Stimulated activated CD4-positive, alpha-beta T cell treated with anti-CD3 and anti-CD28 coated beads, Interleukin-2, amount 100 ng/mL, for 24 hours (primary cell): Measurements from ENCODE around the gene NCAPD3.

Experiments
- DNase-seq, 2 donors: peaks; one replicate each; pipeline ENCODE4 v3.0.0-alpha.2; 2020

Gene NCAPD3

GRCh38 chr11:134157451-134157850 is 66.3 kb downstream of the NCAPD3 start:
- no peak for DNase-seq

GRCh38 chr11:134155946-134156865 is 67.6 kb downstream of the NCAPD3 start:
- DNase-seq = no peak

GRCh38 chr11:134155456-134155855 is 68.3 kb downstream of the NCAPD3 start:
- DNase-seq = no peak

GRCh38 chr11:134154441-134154840 is 69.3 kb downstream of the NCAPD3 start:
- DNase-seq = no peak

DNA sequence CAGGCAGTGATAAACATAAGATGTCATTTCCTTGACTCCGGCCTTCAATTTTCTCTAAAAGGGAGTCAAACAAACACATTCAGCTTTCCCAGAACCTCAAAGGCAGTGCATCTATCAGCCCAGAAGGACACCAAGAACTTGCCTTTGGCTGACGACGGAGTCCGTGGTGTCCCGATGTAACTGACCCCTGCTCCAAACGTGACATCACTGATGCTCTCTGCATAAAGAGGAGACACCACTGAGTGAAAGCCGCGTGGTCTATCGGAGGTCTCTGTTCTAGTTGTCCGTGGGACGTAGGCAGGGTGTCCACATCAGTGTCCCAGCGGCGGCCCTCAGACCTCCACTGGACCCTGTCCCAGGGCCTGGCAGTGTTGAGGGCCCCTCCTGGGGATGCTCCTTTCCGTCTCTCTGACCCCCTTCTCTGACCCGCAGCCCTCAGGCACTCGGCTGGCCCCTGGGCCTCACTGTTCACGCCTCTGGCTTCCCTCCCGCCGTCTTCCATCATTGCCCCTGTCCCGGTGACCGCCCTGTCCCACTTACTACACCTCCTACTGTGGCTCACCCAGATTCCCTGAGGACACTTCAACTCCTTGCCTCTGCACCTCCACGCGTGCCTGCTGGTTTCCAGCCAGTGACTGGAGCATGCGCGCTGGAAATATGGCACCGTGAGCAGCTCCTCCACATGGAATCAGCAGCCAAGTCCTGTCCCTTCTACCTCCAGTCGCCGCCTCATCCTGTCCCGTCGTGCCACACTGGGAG is 70.4 kb downstream of the NCAPD3 start:
- DNase-seq = no peak

DNA sequence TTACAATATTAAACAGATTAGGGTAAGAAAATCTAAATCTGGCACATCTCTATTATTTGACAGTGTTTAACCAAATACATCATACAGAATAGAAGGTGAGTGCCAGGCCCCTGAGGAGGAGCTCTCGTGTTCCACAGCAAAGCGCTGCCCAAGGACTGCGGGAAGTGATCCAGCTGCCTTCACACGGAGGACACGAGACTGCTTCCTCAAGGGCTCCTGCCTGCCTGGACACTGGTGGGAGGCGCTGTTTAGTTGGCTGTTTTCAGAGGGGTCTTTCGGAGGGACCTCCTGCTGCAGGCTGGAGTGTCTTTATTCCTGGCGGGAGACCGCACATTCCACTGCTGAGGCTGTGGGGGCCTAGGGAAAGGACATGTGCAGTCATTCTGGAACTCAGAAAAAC is 71.1 kb downstream of the NCAPD3 start:
- no peak for DNase-seq

DNA sequence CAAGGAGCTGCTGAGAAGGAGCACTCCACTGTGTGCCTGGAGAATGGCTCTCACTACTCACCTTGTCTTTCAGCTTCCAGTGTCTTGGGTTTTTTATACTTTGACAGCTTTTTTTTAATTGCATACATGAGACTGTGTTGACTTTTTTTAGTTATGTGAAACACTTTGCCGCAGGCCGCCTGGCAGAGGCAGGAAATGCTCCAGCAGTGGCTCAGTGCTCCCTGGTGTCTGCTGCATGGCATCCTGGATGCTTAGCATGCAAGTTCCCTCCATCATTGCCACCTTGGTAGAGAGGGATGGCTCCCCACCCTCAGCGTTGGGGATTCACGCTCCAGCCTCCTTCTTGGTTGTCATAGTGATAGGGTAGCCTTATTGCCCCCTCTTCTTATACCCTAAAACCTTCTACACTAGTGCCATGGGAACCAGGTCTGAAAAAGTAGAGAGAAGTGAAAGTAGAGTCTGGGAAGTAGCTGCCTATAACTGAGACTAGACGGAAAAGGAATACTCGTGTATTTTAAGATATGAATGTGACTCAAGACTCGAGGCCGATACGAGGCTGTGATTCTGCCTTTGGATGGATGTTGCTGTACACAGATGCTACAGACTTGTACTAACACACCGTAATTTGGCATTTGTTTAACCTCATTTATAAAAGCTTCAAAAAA is 72.6 kb downstream of the NCAPD3 start:
- DNase-seq = no peak

DNA sequence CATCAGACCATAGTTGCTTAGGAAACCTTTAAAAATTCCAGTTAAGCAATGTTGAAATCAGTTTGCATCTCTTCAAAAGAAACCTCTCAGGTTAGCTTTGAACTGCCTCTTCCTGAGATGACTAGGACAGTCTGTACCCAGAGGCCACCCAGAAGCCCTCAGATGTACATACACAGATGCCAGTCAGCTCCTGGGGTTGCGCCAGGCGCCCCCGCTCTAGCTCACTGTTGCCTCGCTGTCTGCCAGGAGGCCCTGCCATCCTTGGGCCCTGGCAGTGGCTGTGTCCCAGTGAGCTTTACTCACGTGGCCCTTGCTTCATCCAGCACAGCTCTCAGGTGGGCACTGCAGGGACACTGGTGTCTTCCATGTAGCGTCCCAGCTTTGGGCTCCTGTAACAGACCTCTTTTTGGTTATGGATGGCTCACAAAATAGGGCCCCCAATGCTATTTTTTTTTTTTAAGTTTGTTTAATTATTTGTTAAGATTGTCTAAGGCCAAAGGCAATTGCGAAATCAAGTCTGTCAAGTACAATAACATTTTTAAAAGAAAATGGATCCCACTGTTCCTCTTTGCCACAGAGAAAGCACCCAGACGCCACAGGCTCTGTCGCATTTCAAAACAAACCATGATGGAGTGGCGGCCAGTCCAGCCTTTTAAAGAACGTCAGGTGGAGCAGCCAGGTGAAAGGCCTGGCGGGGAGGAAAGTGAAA is 73.4 kb downstream of the NCAPD3 start:
- no peak for DNase-seq

DNA sequence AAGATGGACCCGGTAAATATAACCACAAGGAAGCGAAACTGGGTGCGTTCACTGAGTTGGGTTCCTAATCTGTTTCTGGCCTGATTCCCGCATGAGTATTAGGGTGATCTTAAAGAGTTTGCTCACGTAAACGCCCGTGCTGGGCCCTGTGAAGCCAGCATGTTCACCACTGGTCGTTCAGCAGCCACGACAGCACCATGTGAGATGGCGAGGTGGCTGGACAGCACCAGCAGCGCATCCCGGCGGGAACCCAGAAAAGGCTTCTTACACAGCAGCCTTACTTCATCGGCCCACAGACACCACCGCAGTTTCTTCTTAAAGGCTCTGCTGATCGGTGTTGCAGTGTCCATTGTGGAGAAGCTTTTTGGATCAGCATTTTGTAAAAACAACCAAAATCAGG is 74.4 kb downstream of the NCAPD3 start:
- DNase-seq = no peak

DNA sequence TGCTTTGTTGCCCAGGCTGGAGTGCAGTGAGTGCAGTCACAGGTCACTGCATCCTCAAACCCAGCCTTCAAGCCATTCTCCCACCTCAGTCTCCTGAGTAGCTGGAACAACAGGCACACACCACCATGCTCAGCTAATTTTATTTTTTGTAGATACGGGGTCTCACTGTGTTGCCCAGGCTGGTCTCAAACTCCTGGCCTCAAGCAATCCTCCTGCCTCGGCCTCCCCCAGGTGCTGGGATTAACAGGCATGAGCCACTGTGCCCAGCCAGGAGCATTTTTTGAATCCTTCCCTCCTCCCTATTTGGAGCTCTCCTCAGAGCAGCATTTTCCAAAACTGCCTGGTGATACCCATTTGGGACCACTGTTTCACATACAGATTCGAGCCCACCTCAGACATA is 77.2 kb downstream of the NCAPD3 start:
- no peak for DNase-seq

DNA sequence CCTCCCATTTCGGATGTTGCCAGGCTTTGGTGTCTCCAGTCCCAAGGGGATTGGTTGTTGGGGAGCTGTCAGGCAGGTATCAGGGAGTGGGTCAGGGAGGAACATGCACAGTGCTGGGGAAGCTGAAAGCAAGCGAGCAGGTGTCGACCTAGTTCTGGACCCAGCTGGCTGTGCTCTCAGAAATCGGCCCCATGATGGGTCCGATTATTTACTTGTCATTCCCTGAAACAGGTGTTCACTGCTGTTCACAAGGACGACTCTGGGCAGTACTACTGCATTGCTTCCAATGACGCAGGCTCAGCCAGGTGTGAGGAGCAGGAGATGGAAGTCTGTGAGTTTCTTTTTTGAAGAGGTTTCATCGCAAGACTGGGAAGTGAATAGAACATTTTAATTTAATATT is 78.1 kb downstream of the NCAPD3 start:
- DNase-seq = no peak

DNA sequence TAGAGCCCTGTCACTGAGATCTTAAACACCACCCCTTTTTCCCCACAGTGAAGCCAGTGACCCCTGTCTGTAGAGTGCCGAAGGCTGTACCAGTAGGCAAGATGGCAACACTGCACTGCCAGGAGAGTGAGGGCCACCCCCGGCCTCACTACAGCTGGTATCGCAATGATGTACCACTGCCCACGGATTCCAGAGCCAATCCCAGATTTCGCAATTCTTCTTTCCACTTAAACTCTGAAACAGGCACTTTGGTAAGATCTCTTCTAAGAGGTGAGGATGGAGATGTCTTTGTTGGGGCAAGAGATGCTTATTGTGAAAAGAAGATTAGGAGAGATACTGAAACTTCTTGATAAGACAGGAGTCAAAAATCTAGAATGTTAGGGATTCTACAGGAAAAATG is 79.0 kb downstream of the NCAPD3 start:
- no peak for DNase-seq

DNA sequence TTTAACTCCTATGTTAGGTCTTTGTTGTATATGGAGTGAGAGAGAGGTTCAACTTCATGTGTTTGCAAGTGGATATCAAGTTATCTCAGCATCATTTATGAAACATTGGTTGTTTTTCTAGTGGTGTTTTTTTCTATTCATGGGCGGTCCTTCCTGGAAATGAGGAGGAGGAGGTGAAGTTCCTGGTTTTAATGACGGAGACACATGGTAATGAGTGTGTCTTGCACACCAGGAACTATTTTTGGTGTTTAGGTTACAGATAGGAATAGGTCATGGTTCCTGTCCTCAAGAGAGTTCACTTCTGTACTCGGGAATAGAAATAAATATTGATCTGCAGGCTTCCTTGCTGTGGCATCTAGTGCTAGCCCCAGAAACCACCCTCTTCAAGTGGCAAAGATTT is 80.0 kb downstream of the NCAPD3 start:
- DNase-seq = no peak

- no peak for DNase-seq
Measured at GRCh38 chr11:134142536-134142935, 81.2 kb downstream of the NCAPD3 start.

DNA sequence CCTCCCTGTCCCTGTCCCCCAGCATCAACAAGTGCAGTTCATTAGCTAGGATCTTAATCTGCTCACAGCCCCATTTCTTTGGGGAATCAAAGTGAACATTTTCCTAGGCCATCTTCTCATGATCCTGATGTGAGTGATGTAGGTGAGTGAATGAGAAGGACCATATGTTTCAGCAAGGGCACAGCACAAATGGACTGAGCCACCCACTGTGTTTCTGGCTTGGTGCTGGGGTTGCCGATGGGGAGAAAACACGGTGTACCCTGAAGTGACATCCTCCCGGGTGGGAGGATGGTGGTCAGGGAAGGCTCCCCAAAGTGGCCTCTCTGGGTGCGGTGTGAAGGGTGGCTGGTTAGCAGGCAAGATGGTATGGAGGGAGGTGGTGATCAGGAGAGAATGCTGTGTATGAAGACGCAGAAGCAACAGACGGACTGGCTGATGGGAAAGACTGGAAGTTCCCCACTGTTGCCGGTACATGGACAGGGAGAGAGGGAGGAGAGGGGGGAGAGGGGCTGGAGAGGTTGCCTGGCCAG is 82.7 kb downstream of the NCAPD3 start:
- no peak for DNase-seq

DNA sequence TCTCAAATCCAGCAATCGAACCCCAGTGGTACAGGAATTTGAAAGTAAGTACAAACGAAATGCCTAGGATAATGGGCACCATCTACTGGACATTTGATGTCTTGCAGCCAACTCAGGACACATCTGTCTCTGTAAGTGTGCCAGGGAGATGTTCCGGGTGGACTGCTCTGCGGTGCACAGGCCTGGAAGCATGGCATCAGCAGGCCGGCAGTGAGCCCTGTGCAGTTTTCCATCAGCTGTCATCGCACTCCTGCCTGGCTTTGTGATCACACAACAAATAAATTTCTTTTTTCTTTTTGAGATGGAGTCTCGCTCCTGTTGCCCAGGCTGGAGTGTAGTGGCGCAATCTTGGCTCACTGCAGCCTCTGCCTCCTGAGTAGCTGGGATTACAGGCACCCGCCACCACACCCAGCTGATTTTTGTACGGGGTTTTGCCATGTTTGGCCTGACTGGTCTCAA is 83.9 kb downstream of the NCAPD3 start:
- peak; percentile 39 to 44 for DNase-seq

- no peak for DNase-seq
Measured at GRCh38 chr11:134139303-134139872, 84.4 kb downstream of the NCAPD3 start.

DNA sequence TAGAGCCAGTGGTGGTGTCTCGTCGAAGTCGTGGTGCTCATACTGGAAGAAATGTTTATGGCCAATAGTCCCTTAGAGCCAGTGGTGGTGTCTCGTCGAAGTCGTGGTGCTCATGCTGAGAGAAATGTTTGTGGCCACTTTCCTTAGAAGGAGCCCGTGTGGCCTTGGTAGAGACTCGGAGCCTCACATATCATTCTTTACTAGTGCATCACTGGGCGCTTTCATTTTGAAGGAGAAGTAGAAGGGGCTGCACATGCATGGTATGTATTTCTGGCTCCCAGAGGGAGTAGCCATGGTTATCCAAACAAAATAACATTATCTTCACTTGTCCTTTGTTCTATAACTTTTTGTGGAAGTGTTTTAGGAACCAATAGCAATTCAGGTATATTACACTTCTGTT is 85.4 kb downstream of the NCAPD3 start:
- no peak for DNase-seq

DNA sequence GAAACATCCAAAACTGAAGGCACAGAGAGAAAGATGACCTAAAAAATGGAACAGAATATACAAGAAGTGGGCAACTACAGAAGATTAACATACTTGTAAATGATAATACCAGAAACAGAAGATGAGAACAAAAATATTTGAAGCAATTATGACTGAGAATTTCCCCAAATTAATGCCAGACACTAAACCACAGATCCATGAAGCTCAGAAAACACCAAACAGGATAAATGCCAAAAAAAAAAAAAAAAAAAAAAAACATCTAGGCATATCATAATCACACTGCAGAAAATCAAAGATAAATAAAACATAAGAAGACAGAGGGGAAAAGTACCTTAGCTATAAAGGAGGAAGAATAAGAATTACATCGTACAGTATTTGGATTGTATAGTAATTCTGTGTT is 89.6 kb downstream of the NCAPD3 start:
- no peak for DNase-seq

DNA sequence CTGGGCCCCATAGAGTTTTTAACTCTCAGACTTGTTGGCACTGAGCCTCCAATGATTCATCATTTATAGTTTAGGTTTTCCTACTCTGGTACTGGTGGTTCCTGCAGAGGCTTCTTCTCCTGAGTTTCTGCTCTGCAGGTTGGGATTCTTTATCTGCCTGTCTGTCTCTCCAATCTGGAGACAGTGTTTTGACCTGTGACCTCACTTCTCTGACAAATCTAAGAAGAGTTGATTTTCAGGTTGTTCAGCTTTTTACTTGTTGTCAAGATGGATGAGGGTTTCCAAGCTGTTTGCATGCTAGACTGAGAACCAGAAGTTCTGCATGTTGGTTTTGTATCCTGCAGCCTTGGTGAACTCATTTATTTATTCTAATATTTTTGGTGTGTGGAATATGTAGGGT is 91.0 kb downstream of the NCAPD3 start:
- DNase-seq = no peak

- DNase-seq = no peak
Measured at GRCh38 chr11:134131628-134132244, 92.0 kb downstream of the NCAPD3 start.
